ENCODE results near the gene EHMT1. TPM values are rescaled to one million over a fixed set of nuclear protein-coding genes. Genes with fewer than 3 reads are reported as not detected.
A peak's percentile ranks its signal among the peaks of the same experiment; 100 is the strongest.

Gene EHMT1
- total RNA-seq, 5 donors from 2014 or later (not counting 1 experiment from before 2014, with no cell fraction given) = 113 to 124 (median 121) TPM

DNA sequence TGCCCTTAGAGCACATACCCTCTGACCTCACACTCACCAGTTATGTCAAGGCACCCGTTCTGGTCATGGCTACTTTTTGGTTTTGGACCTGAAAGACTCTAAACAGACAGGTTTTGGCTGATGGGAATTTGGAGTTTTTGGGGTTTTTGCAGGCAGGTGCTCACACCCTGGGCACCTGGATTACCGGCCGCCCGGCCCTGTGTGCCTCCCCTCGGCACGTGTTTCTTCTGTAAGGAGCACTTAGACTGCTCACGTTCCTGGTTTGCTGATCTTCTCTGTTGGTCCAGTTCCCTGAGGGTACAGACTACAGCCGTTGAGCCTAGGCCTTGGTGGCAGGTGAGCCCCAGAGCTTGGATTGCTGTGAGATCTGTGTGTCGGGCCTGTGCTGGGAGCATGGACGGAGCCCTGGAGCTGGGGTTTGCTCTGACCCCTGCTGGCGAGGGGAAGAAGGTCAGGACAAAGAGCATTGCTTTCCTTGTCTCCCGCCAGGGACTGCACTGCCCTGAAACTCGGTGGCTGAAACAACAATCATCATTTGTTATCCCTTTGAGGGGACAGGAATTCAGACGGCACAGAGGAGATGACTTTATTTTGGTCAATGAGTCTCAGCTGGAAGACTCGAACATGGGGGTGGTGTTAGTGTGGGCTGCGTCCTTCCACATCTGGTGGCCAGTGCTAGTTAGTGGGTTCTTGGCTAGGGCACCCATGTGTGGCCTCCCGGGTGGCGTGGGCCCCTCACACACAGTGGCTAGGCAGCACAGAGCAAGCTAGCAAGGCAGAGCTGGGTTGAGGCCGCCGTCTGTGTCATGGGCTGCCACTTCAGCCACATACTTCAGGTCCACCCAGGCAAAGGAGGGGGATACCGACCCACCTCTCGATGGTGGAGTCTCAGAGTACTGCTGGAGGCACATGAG lies 76.4 kb downstream of the EHMT1 start:
- H3K27ac ChIP-seq (ENCODE audit: low read length) = no peak overlapping the region
- 89% methylated on average over 20 of the region's 22 CpGs for WGBS (ENCODE audit: insufficient coverage)
- H3K4me1 Mint-ChIP-seq = peaks cover 62 to 69% (median 68%) of the 10 kb centered on the region in 3 donors
- H3K36me3 ChIP-seq (ENCODE audit: control insufficient read depth in 2 of 2, extremely low read depth in 1 of 2, insufficient read depth in 1 of 2, low read length in 1 of 2) = peaks cover 0 to 3% of the 10 kb centered on the region in 2 donors
- peak in 2 of 4 experiments; percentile 47 to 51 for ATAC-seq (replicated peaks in 1 of 4)
- CTCF ChIA-PET = no interaction called here
- peaks cover 0 to 36% of the 10 kb centered on the region in 2 experiments for H3K4me1 ChIP-seq (ENCODE audit: control insufficient read depth in 1 of 2, extremely low read depth in 1 of 2, insufficient read depth in 2 of 2, low read length in 2 of 2)
- H3K9me3 Mint-ChIP-seq = no peaks in the 10 kb centered on the region
- no peak overlapping the region for H3K4me3 Mint-ChIP-seq
- H3K36me3 Mint-ChIP-seq = peaks cover 11% of the 10 kb centered on the region
- H3K27me3 Mint-ChIP-seq = no peaks in the 10 kb centered on the region
- DNase-seq = peak in 10 of 35 experiments; percentile 7 to 39 (median 20)
- no peak overlapping the region for H3K4me3 ChIP-seq (ENCODE audit: control insufficient read depth in 1 of 2, extremely low read depth in 1 of 2, low read length in 1 of 2)
- H3K9me3 ChIP-seq = no peaks in the 10 kb centered on the region
- no peaks in the 10 kb centered on the region for H3K27me3 ChIP-seq (replicated peaks in 1 of 2; ENCODE audit: control insufficient read depth in 2 of 2, extremely low read depth in 1 of 2, insufficient read depth in 2 of 2, low read length in 1 of 2)
- POLR2A ChIA-PET = no interaction called here
- H3K27ac Mint-ChIP-seq = no peak overlapping the region

DNA sequence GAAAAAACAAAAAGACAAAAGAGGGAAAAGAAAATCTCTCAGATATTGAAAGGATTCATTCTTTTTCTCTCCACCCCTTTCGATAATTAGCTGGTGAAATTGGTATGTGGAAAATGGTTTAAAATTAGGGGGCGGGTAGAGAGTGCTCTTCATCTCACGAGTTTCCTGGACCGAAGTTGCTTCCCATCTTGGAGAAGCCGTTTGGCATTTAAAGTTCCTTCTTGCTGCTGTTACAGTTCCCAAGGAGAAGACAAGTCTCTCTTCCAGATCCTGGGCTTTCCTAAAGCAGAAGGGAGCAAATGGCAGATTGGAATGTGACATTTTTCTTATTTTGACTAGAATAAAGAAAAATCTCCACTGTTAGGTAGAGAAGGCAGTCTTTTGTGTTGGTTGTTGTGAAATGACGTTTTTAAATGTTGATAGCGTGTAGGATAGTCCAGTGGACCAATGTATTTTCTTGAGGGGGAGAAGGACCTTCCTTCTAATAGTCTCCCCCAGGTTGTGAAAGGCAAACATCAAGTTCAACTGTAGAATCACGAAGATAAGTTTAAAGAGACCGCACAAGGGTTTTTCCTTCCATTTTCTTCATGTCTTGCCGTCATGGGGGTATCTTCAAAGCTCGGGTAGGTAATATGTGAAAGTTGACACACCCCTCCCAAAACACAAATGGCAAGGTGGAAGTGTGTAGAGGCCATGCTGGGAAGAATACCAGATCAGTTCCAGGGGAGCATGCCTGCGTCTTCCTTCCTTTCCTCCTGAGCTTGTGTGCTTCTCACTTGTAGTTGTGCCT lies 77.5 kb downstream of the EHMT1 start:
- Histone ChIP-seq H3K27me3 (replicated peaks in 1 of 2; ENCODE audit: control insufficient read depth in 2 of 2, extremely low read depth in 1 of 2, insufficient read depth in 2 of 2, low read length in 1 of 2) (no peaks in the 10 kb centered on the region), H3K36me3 (ENCODE audit: control insufficient read depth in 2 of 2, extremely low read depth in 1 of 2, insufficient read depth in 1 of 2, low read length in 1 of 2) (peaks cover 0 to 3% of the 10 kb centered on the region in 2 donors), H3K4me1 (ENCODE audit: control insufficient read depth in 1 of 2, extremely low read depth in 1 of 2, insufficient read depth in 2 of 2, low read length in 2 of 2) (peaks cover 0 to 34% of the 10 kb centered on the region in 2 experiments), H3K9me3 (no peaks in the 10 kb centered on the region), H3K27ac (ENCODE audit: low read length) (no peak overlapping the region), H3K4me3 (ENCODE audit: control insufficient read depth in 1 of 2, extremely low read depth in 1 of 2, low read length in 1 of 2) (no peak overlapping the region)
- H3K27me3 Mint-ChIP-seq = no peaks in the 10 kb centered on the region
- ATAC-seq (replicated peaks in 1 of 4) (no peak), DNase-seq (no peak)
- no peaks in the 10 kb centered on the region for H3K9me3 Mint-ChIP-seq
- no peak overlapping the region for H3K4me3 Mint-ChIP-seq
- ChIA-PET POLR2A (interaction anchor here in 1 of 2 donors (0.5 kb wide), 1 partner anchor 118 kb away, joined by 6 read pairs; the partner anchor contains the start of gene DPH7), CTCF (interaction anchor here in 1 of 2 donors (1.0 kb wide), 1 partner anchor 23 kb away, joined by 3 read pairs; no protein-coding TSS in a partner anchor)
- peaks cover 15% of the 10 kb centered on the region for H3K36me3 Mint-ChIP-seq
- H3K4me1 Mint-ChIP-seq = peaks cover 50 to 68% (median 66%) of the 10 kb centered on the region in 3 donors
- 96% methylated on average over 5 of the region's 12 CpGs for WGBS (ENCODE audit: insufficient coverage)
- peak overlapping the region in 1 of 2 donors; percentile 70 for H3K27ac Mint-ChIP-seq

DNA sequence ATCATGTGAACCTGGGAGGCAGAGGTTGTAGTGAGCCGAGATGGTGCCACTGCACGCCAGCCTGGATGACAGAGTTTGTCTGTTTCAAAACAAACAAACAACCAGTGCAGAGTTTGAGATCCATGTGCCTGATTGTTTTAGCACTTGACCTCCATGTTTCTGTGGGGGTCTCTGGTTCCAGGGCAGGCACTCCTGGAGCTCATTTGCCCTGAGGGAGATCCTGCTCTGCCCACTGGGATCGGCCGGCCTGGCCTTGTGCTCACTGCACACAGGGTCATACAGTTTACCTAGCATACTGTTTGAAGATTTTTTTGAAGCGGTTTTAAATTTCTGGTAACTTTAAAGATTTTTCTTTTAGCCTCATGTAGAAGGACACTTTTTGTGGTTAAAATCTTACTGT lies 78.4 kb downstream of the EHMT1 start:
- no peak overlapping the region for H3K27ac ChIP-seq (ENCODE audit: low read length)
- Mint-ChIP-seq H3K27ac (no peak overlapping the region), H3K27me3 (no peaks in the 10 kb centered on the region)

DNA sequence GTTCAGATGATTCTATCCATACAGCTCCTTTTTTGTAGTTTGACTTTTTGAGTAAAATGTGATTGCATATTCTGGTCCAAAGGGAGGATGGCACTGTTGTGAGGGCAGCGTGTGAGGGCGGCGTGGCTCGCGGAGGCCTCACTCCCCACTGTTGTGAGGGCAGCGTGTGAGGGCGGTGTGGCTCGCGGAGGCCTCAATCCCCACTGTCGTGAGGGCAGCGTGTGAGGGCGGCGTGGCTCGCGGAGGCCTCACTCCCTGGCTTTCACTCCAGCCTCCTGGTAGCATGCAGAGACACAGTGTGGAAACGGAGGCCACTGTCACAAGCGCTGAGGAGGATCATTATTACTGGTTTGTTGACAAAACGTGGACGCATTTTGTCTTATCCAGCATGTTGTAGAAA lies 79.0 kb downstream of the EHMT1 start:
- H3K36me3 Mint-ChIP-seq = peaks cover 19% of the 10 kb centered on the region
- DNase-seq = no peak
- POLR2A ChIA-PET = no interaction called here
- Histone ChIP-seq H3K9me3 (no peaks in the 10 kb centered on the region), H3K27me3 (replicated peaks in 1 of 2; ENCODE audit: control insufficient read depth in 2 of 2, extremely low read depth in 1 of 2, insufficient read depth in 2 of 2, low read length in 1 of 2) (no peaks in the 10 kb centered on the region), H3K4me3 (ENCODE audit: control insufficient read depth in 1 of 2, extremely low read depth in 1 of 2, low read length in 1 of 2) (no peak overlapping the region), H3K36me3 (ENCODE audit: control insufficient read depth in 2 of 2, extremely low read depth in 1 of 2, insufficient read depth in 1 of 2, low read length in 1 of 2) (peaks cover 0 to 3% of the 10 kb centered on the region in 2 donors), H3K27ac (ENCODE audit: low read length) (no peak overlapping the region), H3K4me1 (ENCODE audit: control insufficient read depth in 1 of 2, extremely low read depth in 1 of 2, insufficient read depth in 2 of 2, low read length in 2 of 2) (peaks cover 0 to 26% of the 10 kb centered on the region in 2 experiments)
- H3K4me1 Mint-ChIP-seq = peaks cover 35 to 56% (median 54%) of the 10 kb centered on the region in 3 donors
- 94% methylated on average over 18 of the region's 19 CpGs for WGBS (ENCODE audit: insufficient coverage)
- H3K27me3 Mint-ChIP-seq = no peaks in the 10 kb centered on the region
- CTCF ChIA-PET = no interaction called here
- ATAC-seq (replicated peaks in 1 of 4) = no peak
- no peak overlapping the region for H3K27ac Mint-ChIP-seq
- H3K9me3 Mint-ChIP-seq = no peaks in the 10 kb centered on the region
- H3K4me3 Mint-ChIP-seq = no peak overlapping the region

More for the DNA sequence above, 78.4 kb downstream of the EHMT1 start:
- POLR2A ChIA-PET = no interaction called here
- DNase-seq (no peak), ATAC-seq (replicated peaks in 1 of 4) (no peak)
- Mint-ChIP-seq H3K4me3 (no peak overlapping the region), H3K9me3 (no peaks in the 10 kb centered on the region), H3K36me3 (peaks cover 14% of the 10 kb centered on the region), H3K4me1 (peaks cover 42 to 61% (median 59%) of the 10 kb centered on the region in 3 donors)
- 100% methylated on average over 1 of the region's 5 CpGs for WGBS (ENCODE audit: insufficient coverage)
- no peaks in the 10 kb centered on the region for H3K27me3 ChIP-seq (replicated peaks in 1 of 2; ENCODE audit: control insufficient read depth in 2 of 2, extremely low read depth in 1 of 2, insufficient read depth in 2 of 2, low read length in 1 of 2)
- no peak overlapping the region for H3K4me3 ChIP-seq (ENCODE audit: control insufficient read depth in 1 of 2, extremely low read depth in 1 of 2, low read length in 1 of 2)
- peaks cover 0 to 30% of the 10 kb centered on the region in 2 experiments for H3K4me1 ChIP-seq (ENCODE audit: control insufficient read depth in 1 of 2, extremely low read depth in 1 of 2, insufficient read depth in 2 of 2, low read length in 2 of 2)
- peaks cover 0 to 3% of the 10 kb centered on the region in 2 donors for H3K36me3 ChIP-seq (ENCODE audit: control insufficient read depth in 2 of 2, extremely low read depth in 1 of 2, insufficient read depth in 1 of 2, low read length in 1 of 2)
- CTCF ChIA-PET = interaction anchor here in 1 of 2 donors (1.0 kb wide), 1 partner anchor 24 kb away, joined by 3 read pairs; no protein-coding TSS in a partner anchor
- H3K9me3 ChIP-seq = no peaks in the 10 kb centered on the region

DNA sequence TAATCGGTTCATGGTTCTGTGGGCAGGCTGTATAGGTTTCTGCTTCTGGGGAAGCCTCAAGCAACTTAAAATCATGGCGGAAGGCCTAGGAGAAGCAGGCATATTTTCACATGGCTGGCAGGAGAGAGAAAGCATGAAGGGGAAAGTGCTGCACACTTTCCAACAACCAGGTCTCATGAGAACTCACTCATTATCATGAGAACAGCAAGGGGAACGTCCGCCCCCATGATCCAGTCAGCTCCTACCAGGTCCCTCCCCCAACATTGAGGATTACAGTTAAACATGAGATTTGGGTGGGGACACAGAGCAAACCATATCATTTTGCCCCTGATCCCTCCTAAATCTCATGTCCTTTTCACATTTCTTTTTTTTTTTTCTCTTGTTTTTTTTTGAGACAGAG lies 82.1 kb downstream of the EHMT1 start:
- Histone ChIP-seq H3K27me3 (replicated peaks in 1 of 2; ENCODE audit: control insufficient read depth in 2 of 2, extremely low read depth in 1 of 2, insufficient read depth in 2 of 2, low read length in 1 of 2) (no peaks in the 10 kb centered on the region), H3K4me1 (ENCODE audit: control insufficient read depth in 1 of 2, extremely low read depth in 1 of 2, insufficient read depth in 2 of 2, low read length in 2 of 2) (peaks cover 10 to 19% of the 10 kb centered on the region in 2 experiments), H3K4me3 (ENCODE audit: control insufficient read depth in 1 of 2, extremely low read depth in 1 of 2, low read length in 1 of 2) (no peak overlapping the region), H3K27ac (ENCODE audit: low read length) (no peak overlapping the region), H3K36me3 (ENCODE audit: control insufficient read depth in 2 of 2, extremely low read depth in 1 of 2, insufficient read depth in 1 of 2, low read length in 1 of 2) (peaks cover 0 to 3% of the 10 kb centered on the region in 2 donors), H3K9me3 (no peaks in the 10 kb centered on the region)
- ChIA-PET CTCF (no interaction called here), POLR2A (no interaction called here)
- Mint-ChIP-seq H3K4me1 (peaks cover 44 to 61% (median 56%) of the 10 kb centered on the region in 3 donors), H3K9me3 (peaks cover 7 to 10% (median 8%) of the 10 kb centered on the region in 3 donors), H3K4me3 (no peak overlapping the region), H3K27ac (peak overlapping the region in 1 of 2 donors; percentile 18), H3K27me3 (no peaks in the 10 kb centered on the region), H3K36me3 (peaks cover 24% of the 10 kb centered on the region)
- no peak for DNase-seq
- no CpG with 5 or more reads among the region's 4 CpGs for WGBS (ENCODE audit: insufficient coverage)
- no peak for ATAC-seq (replicated peaks in 1 of 4)

All from T-cell (primary cell).